Prostate gland (tissue), 2 donors: ENCODE measurements around the gene HSPA6. TPM values are rescaled to one million over a fixed set of nuclear protein-coding genes. Genes with fewer than 3 reads are reported as not detected.

Experiments
- DNase-seq: peaks from one replicate; pipeline ENCODE4 v3.0.0-alpha.2; 2019; ENCODE audit warnings: low spot score
- H3K27ac ChIP-seq, 2 donors: fragments of 200-600 bp; sonication (generic); 2 replicates each; pipeline ENCODE4 v1.5.1; 2017 to 2019
- H3K27me3 ChIP-seq: fragments of 200-600 bp; sonication (generic); replicated peaks from 2 replicates; pipeline ENCODE4 v1.5.1; 2019; ENCODE audit not compliant: insufficient read depth
- H3K36me3 ChIP-seq, 2 donors: fragments of 200-600 bp; sonication (generic); 1 replicate in 1 of 2; 2 replicates in 1 of 2; pipeline versions ENCODE4 v1.5.1 to v1.8.1; 2017 to 2019
- H3K4me1 ChIP-seq: fragments of 200-600 bp; sonication (generic); replicated peaks from 2 replicates; pipeline ENCODE4 v1.5.1; 2019
- H3K4me3 ChIP-seq, 2 donors: fragments of 200-600 bp; sonication (generic); 2 replicates each; pipeline ENCODE4 v1.5.1; 2017 to 2019
- H3K9me3 ChIP-seq: fragments of 200-600 bp; sonication (generic); 2 replicates; pipeline ENCODE4 v1.5.1; 2017
- POLR2A ChIP-seq: fragments of 450-650 bp; IDR thresholded peaks from one replicate; pipeline ENCODE4 v1.6.1; 2016; ENCODE audit warnings: antibody characterized with exemption, mild to moderate bottlenecking
- POLR2AphosphoS5 ChIP-seq: sonication (generic); formaldehyde crosslinking; IDR thresholded peaks from one replicate; pipeline ENCODE4 v1.6.1; 2017; ENCODE audit warnings: antibody characterized with exemption
- WGBS: methylation state at CpG from one replicate; pipeline ENCODE4 v1.1.5; 2018; 5-methylcytosine and 5-hydroxymethylcytosine counted together
- intact Hi-C: fragments of 100-400 bp; cut with DNase I; formaldehyde crosslinking; loops from one replicate; pipeline ENCODE4 v1.14.2; 2022
- total RNA-seq, 2 donors: library from RNA; depleted of rRNA; stranded (reverse); fragments of >200 nt; gene quantifications; one replicate each; pipeline ENCODE4 v1.1.0, GENCODE V29; 2016
- TF ChIP-seq, protein P1 (sequence below), 4 experiments: fragments of 200-600 bp in 2 of 4; fragments of 450-650 bp in 2 of 4; sonication (generic) in 2 of 4; IDR thresholded peaks; 1 replicate in 3 of 4; 2 replicates in 1 of 4; pipeline ENCODE4 v1.5.1; 2016 to 2019; ENCODE audit warnings: antibody characterized with exemption in 4 of 4, mild to moderate bottlenecking in 2 of 4, moderate library complexity in 2 of 4

Gene HSPA6
- total RNA-seq, 2 donors from 2014 or later = 0.64 to 4.9 TPM

GRCh38 chr1:161503394-161503748 is 21.0 kb upstream of the HSPA6 start:
- DNase-seq = no peak
- no peak overlapping the region for H3K4me3 ChIP-seq
- no peaks in the 10 kb centered on the region for H3K4me1 ChIP-seq
- H3K9me3 ChIP-seq = no peaks in the 10 kb centered on the region
- intact Hi-C loops = no loop called here
- H3K36me3 ChIP-seq = no peaks in the 10 kb centered on the region
- H3K27me3 ChIP-seq = no peaks in the 10 kb centered on the region
- H3K27ac ChIP-seq = no peak overlapping the region
- TF ChIP-seq, protein P1, sequence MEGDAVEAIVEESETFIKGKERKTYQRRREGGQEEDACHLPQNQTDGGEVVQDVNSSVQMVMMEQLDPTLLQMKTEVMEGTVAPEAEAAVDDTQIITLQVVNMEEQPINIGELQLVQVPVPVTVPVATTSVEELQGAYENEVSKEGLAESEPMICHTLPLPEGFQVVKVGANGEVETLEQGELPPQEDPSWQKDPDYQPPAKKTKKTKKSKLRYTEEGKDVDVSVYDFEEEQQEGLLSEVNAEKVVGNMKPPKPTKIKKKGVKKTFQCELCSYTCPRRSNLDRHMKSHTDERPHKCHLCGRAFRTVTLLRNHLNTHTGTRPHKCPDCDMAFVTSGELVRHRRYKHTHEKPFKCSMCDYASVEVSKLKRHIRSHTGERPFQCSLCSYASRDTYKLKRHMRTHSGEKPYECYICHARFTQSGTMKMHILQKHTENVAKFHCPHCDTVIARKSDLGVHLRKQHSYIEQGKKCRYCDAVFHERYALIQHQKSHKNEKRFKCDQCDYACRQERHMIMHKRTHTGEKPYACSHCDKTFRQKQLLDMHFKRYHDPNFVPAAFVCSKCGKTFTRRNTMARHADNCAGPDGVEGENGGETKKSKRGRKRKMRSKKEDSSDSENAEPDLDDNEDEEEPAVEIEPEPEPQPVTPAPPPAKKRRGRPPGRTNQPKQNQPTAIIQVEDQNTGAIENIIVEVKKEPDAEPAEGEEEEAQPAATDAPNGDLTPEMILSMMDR (IDR thresholded peaks at IDR 0.05) = no peak
- TF ChIP-seq POLR2A (no peak), POLR2AphosphoS5 (no peak)

GRCh38 chr1:161505686-161506085 is 18.7 kb upstream of the HSPA6 start:
- Histone ChIP-seq H3K9me3 (no peaks in the 10 kb centered on the region), H3K27ac (no peak overlapping the region), H3K4me3 (no peak overlapping the region), H3K4me1 (no peaks in the 10 kb centered on the region), H3K27me3 (no peaks in the 10 kb centered on the region), H3K36me3 (no peaks in the 10 kb centered on the region)
- WGBS = 89% methylated on average over 6 of the region's 6 CpGs
- DNase-seq = no peak
- TF ChIP-seq POLR2A (no peak), POLR2AphosphoS5 (no peak)
- TF ChIP-seq, protein P1 (IDR thresholded peaks at IDR 0.05) = no peak
- intact Hi-C loops = no loop called here

DNA sequence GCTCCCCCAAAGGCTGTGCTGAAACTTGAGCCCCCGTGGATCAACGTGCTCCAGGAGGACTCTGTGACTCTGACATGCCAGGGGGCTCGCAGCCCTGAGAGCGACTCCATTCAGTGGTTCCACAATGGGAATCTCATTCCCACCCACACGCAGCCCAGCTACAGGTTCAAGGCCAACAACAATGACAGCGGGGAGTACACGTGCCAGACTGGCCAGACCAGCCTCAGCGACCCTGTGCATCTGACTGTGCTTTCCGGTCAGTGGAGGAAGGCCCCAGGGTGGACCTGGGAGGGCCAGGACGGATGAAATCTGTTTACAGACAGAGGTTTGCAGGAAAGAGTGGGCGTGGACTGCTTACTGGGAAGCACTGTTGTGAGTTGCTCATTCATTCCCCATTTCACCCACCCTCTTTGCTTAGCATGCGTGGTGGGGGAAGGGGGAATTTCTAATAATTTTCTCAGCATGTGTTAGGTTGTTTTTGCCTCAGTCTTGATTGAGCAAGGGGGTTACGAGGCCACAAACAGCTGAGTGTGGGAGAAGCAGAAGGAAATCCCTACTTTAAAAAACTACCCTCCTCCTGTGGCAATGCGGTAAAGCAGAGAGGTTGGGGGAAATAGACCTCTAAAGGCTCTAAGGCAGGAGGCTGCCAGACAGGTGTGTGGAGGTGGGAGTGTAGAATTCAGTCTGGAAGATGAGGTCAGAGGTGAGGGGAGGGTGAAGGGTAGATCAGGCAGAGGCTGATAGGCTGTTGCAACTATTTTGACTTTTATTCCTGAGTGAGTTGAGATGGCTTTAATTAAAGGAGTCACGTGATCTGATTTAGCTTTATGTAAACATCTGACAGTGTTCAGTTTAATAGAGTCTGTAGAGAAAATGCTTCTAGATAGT is 17.8 kb upstream of the HSPA6 start:
- no peaks in the 10 kb centered on the region for H3K36me3 ChIP-seq
- no peaks in the 10 kb centered on the region for H3K9me3 ChIP-seq
- intact Hi-C loops = no loop called here
- no peak overlapping the region for H3K27ac ChIP-seq
- WGBS = 46% methylated on average over 12 of the region's 15 CpGs
- H3K4me3 ChIP-seq = no peak overlapping the region
- no peaks in the 10 kb centered on the region for H3K27me3 ChIP-seq
- no peaks in the 10 kb centered on the region for H3K4me1 ChIP-seq
- DNase-seq = no peak
- TF ChIP-seq, protein P1 (IDR thresholded peaks at IDR 0.05) = no peak
- TF ChIP-seq POLR2AphosphoS5 (no peak), POLR2A (no peak)

- intact Hi-C loops = no loop called here
- Histone ChIP-seq H3K36me3 (no peaks in the 10 kb centered on the region), H3K4me1 (no peaks in the 10 kb centered on the region), H3K27me3 (no peaks in the 10 kb centered on the region), H3K27ac (no peak overlapping the region), H3K9me3 (no peaks in the 10 kb centered on the region), H3K4me3 (no peak overlapping the region)
- 90% methylated on average over 3 of the region's 3 CpGs for WGBS
- no peak for DNase-seq
- no peak for TF ChIP-seq POLR2AphosphoS5
- TF ChIP-seq POLR2A = no peak
- TF ChIP-seq, protein P1 (IDR thresholded peaks at IDR 0.05) = no peak
Observed at GRCh38 chr1:161510477-161510876, 13.9 kb upstream of the HSPA6 start.
